DMS79 treated with DMSO at 0.1 percent for 48 hours (cell line): ENCODE data around the gene GOLGA6L10.
"Not testable (repeated sequence)": the region's sequence is repeated elsewhere in the genome, so short reads cannot be mapped to it uniquely, and the experiment has no call there.

Experiments used
- DNase-seq: peaks from one replicate; lab custom pipeline; 2025; lab: John Stamatoyannopoulos, UW

Gene GOLGA6L10

GRCh38 chr15:82300326-82300725, 48.9 kb downstream of the GOLGA6L10 start:
- DNase-seq, result not testable (repeated sequence)

GRCh38 chr15:82299511-82299914, 49.8 kb downstream of the GOLGA6L10 start:
- not testable (repeated sequence) for DNase-seq

GRCh38 chr15:82298520-82298919, 50.8 kb downstream of the GOLGA6L10 start:
- no peak for DNase-seq

GRCh38 chr15:82298032-82298431, 51.2 kb downstream of the GOLGA6L10 start:
- no peak for DNase-seq

- no peak for DNase-seq
These were observed 51.7 kb downstream of the GOLGA6L10 start for GRCh38 chr15:82297546-82297945.

- DNase-seq, result no peak
These were observed 55.1 kb downstream of the GOLGA6L10 start for GRCh38 chr15:82294061-82294690.

GRCh38 chr15:82292271-82292670, 57.0 kb downstream of the GOLGA6L10 start:
- DNase-seq, result no peak
